ENCODE data around the gene HCLS1.

DNA sequence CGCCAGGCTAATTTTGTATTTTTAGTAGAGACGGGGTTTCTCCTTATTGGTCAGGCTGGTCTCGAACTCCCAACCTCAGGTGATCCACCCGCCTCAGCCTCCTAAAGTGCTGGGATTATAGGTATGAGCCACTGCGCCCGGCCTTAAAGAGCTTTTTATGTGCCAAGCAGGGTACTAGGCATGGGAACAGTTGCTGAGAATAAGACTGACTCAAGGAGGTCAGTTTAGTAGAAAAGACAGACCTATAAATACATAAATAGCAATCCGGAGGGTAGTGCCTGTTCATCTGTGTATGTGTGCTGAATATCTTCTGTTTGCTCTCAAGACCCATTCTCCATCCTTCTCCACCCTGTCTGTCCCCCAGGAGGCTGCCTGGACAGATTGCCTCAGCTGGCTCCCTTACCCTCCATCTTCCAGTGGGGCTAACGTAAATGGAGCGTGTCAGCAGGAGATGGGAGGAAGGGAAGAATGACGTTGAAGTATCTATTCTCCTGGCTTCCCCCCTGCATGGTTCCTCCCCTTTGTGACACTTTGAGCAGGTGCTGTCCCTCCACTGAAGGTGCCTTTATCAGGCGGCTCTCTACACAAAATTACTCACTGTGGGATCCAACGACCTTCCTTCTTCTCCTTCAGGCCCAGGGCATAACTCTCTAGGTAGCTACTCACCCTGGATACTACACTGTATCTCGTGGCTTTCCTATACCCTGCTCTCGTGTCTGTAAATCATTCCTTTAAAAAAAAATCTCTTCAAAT, 36.4 kb downstream of the HCLS1 start:
- no peak for TF ChIP-seq CTCF (IDR thresholded peaks at IDR 0.05; ENCODE audit: low read length)
- no peak for TF ChIP-seq EZH2 (IDR thresholded peaks at IDR 0.05; ENCODE audit: borderline replicate concordance, low read length)

Data from OCI-LY1 (cell line).